ENCODE data around the gene C17orf75.

DNA sequence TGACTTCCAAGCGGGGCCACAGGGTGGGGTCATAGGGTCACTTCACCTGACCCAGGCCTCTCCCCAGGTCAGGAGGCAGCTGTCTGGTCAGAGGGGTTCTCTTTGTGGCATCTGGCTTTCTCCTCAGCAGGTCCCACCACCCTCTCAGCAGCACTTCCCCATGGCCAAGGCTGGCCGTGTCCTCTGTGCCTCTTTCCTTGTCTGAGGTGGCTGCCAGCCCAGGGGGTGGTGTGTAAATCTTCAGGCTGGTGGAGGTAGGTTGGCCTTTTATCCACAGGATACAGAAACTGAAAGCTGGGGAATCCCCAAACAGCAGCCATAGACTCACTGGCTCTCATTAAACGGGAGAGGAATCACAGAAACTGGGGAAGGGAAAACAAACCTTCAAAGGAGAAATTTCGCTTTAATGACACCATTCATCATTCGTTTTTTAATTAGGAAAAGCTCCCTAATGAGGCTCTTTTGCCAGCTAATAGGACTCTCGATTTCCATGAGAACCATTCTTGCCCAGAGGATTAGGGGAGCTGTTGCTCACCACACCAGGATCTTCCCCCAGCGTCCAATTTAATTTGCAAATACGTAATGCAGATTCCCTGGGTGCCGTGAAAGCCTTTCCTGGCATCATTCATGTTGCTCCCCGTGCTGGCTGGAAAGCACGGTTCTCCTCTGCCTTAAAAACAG lies 18.0 kb downstream of the C17orf75 start:
- TF ChIP-seq, protein P1, sequence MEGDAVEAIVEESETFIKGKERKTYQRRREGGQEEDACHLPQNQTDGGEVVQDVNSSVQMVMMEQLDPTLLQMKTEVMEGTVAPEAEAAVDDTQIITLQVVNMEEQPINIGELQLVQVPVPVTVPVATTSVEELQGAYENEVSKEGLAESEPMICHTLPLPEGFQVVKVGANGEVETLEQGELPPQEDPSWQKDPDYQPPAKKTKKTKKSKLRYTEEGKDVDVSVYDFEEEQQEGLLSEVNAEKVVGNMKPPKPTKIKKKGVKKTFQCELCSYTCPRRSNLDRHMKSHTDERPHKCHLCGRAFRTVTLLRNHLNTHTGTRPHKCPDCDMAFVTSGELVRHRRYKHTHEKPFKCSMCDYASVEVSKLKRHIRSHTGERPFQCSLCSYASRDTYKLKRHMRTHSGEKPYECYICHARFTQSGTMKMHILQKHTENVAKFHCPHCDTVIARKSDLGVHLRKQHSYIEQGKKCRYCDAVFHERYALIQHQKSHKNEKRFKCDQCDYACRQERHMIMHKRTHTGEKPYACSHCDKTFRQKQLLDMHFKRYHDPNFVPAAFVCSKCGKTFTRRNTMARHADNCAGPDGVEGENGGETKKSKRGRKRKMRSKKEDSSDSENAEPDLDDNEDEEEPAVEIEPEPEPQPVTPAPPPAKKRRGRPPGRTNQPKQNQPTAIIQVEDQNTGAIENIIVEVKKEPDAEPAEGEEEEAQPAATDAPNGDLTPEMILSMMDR (IDR thresholded peaks at IDR 0.05; ENCODE audit: low read depth, low read length): no peak
- no peak for TF ChIP-seq EZH2phosphoT487 (IDR thresholded peaks at IDR 0.05; ENCODE audit: low read depth)

All from OCI-LY3 (cell line).